NB4 (cell line): ENCODE measurements around the gene DOK7.
"Not testable (repeated sequence)": the region's sequence is repeated elsewhere in the genome, so short reads cannot be mapped to it uniquely, and the experiment has no call there.

ENCODE experiments used
- POLR2A ChIP-seq: IDR thresholded peaks from 2 replicates; pipeline ENCODE4 v1.6.1; 2011; ENCODE audit warnings: mild to moderate bottlenecking; ENCODE audit not compliant: insufficient read length; ENCODE audit errors: extremely low read depth
- TF ChIP-seq, protein P1 (sequence below): IDR thresholded peaks from one replicate; pipeline ENCODE4 v1.5.1; 2012; ENCODE audit warnings: low read depth, low read length

DNA sequence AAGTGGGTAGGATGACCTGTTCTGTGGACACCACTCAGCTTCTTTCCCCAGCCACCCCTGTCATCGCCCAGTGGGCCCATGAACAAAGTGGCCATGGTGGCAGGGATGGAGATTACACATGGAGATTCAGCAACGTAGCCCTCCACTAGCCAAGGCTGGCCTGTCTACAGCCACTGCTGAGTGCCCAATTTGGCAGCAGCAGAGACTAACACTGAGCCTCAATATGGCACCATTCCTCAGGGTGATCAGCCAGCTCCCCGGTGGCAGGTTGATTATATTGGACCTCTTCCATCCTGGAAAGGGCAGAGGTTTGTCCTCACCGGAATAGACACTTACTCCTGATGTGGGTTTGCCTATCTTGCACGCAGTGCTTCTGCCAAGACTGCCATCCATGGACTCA, 4.0 kb upstream of the DOK7 start:
- TF ChIP-seq POLR2A: not testable (repeated sequence)
- TF ChIP-seq, protein P1, sequence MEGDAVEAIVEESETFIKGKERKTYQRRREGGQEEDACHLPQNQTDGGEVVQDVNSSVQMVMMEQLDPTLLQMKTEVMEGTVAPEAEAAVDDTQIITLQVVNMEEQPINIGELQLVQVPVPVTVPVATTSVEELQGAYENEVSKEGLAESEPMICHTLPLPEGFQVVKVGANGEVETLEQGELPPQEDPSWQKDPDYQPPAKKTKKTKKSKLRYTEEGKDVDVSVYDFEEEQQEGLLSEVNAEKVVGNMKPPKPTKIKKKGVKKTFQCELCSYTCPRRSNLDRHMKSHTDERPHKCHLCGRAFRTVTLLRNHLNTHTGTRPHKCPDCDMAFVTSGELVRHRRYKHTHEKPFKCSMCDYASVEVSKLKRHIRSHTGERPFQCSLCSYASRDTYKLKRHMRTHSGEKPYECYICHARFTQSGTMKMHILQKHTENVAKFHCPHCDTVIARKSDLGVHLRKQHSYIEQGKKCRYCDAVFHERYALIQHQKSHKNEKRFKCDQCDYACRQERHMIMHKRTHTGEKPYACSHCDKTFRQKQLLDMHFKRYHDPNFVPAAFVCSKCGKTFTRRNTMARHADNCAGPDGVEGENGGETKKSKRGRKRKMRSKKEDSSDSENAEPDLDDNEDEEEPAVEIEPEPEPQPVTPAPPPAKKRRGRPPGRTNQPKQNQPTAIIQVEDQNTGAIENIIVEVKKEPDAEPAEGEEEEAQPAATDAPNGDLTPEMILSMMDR: not testable (repeated sequence)
